T follicular helper cell (primary cell): ENCODE data around the gene DNAJC6.
"Not testable (repeated sequence)": the region's sequence is repeated elsewhere in the genome, so short reads cannot be mapped to it uniquely, and the experiment has no call there.

Source experiments
- DNase-seq: peaks from one replicate; pipeline ENCODE4 v3.0.0-alpha.2; 2020; ENCODE audit warnings: low read depth

The DNAJC6 gene

DNA sequence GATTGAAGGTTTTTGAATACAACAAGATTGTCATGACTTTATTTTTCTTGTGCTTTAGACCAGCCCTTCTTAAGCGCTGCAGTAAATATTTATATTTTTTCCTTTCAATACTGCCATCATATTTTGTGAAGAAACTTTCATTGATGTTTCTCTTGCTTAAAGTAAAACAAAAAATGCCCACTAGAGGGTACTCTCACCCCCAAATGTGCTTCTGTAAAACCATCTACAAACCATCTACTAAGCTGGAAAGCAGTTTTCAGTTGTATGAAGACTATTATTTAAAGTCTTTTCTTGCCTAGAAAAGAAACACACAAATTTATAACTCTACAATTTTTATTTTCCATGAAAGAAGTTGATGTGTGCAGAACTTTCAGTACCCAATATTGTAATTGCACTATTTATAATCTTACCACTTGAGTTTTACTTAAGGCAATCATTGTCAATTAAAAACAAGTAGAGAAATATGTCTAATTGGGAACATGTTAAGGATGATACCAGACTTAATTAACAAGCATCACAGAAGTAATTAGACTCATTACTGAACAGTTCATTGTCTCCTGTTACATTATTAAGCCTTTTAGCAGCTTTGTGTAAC is 121.9 kb downstream of the DNAJC6 start:
- DNase-seq, result no peak

GRCh38 chr1:65432918-65433317 is 123.6 kb downstream of the DNAJC6 start:
- no peak for DNase-seq

- DNase-seq, result no peak
Measured at GRCh38 chr1:65434255-65434654, 124.9 kb downstream of the DNAJC6 start.

DNA sequence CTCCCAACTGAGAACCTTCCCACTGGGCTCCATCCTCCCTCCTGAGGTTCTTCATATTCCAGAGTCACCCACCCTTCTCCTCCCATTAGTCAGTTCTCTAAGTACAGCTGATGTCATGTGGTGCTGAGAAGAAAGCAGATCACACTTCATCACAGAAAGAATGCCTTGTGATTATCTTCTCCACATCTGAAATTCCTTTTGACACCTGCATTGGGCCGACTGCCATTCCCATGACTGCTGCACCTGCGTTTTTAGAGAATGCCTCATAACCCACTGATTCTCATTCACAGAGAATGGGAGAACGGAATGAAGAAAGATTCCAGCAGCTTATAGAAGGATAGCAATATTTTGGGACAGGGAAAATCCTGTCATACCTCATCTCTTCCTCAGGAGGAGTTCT is 125.4 kb downstream of the DNAJC6 start:
- no peak for DNase-seq

DNA sequence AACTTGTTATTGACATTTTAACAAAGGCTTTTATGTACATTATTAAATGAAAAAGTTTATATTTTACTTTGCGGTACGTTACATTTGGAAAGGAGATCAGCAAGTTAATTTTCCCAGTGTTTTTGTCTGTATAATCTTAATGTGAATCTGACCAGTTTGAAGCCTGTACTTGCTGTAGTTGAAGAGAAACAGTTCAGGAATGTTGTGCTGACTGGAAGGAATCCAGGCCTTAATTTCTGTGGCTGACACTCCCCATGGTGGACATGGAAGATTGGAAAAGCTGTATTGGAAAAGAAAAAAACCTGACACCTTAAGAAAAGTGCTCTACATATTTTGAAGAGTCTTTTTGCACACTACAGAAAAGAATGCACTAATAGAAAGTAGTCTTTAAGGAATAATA is 126.6 kb downstream of the DNAJC6 start:
- DNase-seq, result no peak

- no peak for DNase-seq
Measured at GRCh38 chr1:65437616-65438015, 128.3 kb downstream of the DNAJC6 start.

DNA sequence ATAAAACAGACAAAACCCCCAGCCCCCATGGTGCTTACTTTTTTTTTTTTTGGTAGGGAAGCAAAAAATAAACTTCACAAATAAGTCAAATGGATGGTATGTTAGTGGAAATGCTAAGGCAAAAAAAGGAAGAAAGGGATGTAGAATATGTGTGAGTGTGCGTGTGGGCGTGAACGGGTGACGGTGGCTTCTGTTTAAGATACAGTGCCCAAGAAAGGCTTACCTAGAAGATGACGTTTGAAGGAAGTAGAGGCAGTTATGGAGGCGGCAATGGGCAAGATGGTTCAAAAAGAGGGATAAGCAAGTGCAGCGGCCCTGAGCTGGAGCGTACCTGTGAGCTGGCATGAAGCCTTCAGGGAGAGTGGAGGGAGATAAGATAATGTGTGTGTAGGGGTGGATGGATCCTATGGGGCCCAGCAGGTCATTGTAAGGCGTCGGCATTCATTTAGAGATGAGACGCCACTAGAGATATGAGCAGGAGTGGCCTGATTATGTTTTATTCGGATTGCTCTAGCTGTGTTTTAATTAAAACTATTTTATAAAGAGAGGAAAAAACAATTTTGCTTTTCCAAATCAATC is 131.1 kb downstream of the DNAJC6 start:
- no peak for DNase-seq

DNA sequence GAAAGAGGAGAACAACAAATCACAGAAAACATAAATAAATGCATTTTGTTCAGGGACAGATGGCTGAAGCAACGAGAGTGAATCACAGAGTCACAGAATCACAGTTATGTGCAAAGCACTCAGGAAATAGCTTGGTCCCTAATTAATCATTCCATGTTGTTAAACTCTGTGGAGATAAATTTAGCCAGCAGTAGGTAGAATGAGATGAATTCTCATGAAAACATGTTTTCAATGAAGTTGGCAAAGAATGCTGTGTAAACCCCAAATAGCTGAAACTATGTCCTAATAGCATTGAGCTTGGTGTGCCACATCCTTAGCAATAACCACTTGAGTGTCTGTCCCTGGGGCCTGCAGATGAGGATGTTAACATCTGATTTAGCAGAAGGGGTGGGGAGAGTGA is 131.6 kb downstream of the DNAJC6 start:
- DNase-seq, result no peak

DNA sequence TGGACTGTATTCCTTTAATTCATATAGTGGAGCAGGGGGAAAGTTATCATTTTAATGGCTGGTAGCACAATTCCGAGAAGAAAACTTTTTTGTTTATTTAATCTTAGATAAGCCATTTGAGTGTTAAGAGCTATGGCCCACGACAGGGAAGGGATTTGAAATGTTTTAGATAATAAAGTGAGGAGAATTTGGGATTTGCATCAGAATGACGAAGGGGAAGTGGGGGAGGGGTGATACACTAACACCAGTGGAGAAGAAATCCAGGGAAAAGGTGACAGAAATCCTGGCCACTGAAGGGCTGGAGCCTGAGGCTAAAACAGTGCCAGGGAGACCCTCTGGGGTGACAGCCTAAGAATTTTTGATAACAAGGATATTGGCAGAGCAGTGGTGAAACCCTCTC is 132.1 kb downstream of the DNAJC6 start:
- no peak for DNase-seq

DNA sequence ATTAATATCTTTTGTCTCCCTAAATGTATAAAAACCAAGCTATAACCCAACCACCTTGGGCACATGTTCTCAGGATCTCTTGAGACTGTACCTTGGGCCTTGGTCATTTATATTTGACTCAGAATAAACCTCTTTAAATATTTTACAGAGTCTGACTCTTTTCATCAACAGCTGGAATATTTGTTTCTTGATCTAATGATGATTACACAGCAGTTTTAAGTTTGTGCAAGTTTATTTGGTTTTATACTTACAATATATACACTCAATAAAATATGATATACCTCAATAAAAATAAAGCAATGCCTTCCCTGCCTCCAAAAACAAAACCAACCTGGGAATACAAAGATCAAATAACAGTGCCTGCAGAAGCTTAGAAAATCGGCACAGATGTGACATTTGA is 133.1 kb downstream of the DNAJC6 start:
- no peak for DNase-seq

- DNase-seq, result no peak
Measured at GRCh38 chr1:65443647-65444046, 134.3 kb downstream of the DNAJC6 start.

GRCh38 chr1:65444128-65444640 is 134.8 kb downstream of the DNAJC6 start:
- no peak for DNase-seq

DNA sequence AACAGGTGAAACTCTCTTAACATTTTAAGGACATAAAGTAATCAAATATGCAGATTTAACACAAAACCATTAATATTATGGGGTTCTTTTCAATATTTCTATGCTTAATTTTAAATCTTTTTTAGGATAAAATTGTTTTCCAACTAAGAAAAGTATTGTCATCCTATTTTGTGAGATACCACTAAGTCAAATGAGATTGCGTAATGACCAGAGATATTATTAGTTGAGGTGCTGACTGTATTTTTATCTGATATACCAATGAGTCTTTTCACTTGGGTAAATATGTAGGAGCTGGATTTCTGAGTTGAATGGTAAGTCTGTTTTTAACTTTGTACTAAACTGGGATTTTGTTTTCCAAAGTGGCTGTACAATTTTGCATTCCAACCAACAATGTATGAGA is 136.5 kb downstream of the DNAJC6 start:
- DNase-seq, result no peak

GRCh38 chr1:65449214-65449823 is 140.0 kb downstream of the DNAJC6 start:
- DNase-seq, result no peak

- DNase-seq, result not testable (repeated sequence)
Measured at GRCh38 chr1:65455678-65456077, 146.3 kb downstream of the DNAJC6 start.

- DNase-seq, result no peak
Measured at GRCh38 chr1:65456481-65456880, 147.1 kb downstream of the DNAJC6 start.

GRCh38 chr1:65457868-65458267 is 148.5 kb downstream of the DNAJC6 start:
- DNase-seq, result no peak

GRCh38 chr1:65458730-65459396 is 149.5 kb downstream of the DNAJC6 start:
- no peak for DNase-seq

- no peak for DNase-seq
Measured at GRCh38 chr1:65459397-65459768, 150.0 kb downstream of the DNAJC6 start.
